GM21717 (cell line): Measurements from ENCODE around the gene GJB6.
"Not testable (repeated sequence)": the region's sequence is repeated elsewhere in the genome, so short reads cannot be mapped to it uniquely, and the experiment has no call there.

ENCODE experiments used
- ATAC-seq: cut with Tn5 transposase; IDR thresholded peaks from one replicate; pipeline ENCODE4 v1.9.1; 2021; ENCODE audit warnings: mild to moderate bottlenecking, moderate library complexity; ENCODE audit not compliant: unreplicated experiment

Gene GJB6

DNA sequence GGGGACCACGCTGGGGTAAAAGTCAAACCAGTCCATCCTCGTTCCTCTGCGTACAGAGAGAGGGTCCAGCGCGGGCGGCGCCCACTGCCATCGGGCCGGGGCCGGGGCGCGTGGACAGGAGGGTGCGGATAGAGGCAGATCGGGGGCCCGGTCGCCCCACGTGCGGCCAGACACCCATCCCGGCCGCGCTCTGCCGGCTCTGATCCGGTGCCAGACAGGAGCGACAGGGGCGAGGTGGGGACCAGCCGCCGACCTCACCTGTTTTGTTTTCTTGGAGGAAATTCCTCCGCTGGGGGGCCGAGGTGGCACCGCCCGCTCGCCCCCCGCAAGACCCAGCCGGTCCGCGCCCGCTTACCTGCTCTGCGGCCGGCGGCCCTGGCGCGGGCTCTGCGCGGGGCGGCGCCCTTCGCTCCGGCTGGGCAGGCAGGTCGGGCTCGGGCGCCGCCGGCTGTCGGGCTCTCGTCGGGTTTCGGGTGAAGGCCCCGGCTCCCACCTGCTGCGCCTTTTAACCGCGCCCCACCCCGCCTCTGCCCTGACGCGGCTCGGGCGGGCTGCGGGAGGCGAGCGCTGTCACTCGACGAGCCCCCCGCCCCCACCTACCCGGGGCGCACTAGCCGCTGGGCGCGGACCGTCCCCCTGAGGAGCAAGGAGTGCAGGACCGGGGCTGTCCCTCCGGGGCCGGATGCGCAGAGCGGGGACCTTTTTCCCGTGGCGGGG is at the start of gene GJB6:
GJB6 (minus strand) TSS at position 481 of the 717 bp plus-strand sequence. CDS start 8,839 bp downstream, outside the sequence.
- no peak for ATAC-seq

DNA sequence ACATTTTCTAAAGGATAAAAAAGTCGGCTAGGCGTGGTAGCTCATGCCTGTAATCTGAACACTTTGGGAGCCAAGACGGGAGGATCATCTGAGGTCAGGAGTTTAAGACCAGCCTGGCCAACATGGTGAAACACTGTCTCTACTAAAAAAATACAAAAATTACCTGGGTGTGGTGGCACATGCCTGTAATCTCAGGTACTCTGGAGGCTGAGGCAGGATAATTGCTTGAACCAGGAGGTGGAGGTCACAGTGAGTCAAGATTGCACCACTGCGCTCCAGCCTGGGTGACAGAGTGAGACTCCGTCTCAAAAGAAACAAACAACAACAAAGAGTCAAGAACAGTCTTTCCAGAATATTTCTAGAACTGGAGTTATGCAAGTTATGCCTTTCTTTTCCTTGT is 44.8 kb upstream of the GJB6 start:
- not testable (repeated sequence) for ATAC-seq

GRCh38 chr13:20274466-20274865 is 42.3 kb upstream of the GJB6 start:
- ATAC-seq: no peak

DNA sequence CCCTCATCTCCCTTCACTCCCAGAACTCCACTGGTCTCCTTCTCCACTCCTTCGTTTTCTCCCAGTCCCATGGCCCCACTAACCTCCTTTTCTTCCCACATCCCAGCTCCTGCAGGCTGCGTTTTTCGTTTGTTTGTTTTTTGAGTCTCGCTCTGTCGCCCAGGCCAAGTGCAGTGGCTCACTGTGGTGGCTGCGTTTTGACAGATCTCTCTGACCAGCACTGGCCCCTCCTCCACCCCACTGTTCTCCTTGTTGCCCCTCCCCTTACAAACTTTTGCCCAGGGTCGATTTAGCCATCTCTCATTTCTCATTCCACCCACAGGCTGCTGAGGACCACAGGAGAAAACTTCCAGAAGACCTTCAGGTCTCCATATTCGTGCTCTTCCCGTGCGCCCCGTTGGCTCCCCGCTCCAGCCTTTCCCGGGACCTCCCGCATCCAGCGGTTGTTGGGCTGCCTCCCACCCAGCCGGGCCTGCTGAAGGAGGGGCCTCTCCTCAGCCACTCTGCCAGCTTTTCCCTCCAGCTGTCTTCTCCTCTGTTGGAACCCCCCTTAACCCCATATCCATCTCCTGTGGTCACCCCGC is 40.6 kb upstream of the GJB6 start:
- ATAC-seq: no peak

GRCh38 chr13:20272104-20272503 is 40.0 kb upstream of the GJB6 start:
- ATAC-seq: no peak

DNA sequence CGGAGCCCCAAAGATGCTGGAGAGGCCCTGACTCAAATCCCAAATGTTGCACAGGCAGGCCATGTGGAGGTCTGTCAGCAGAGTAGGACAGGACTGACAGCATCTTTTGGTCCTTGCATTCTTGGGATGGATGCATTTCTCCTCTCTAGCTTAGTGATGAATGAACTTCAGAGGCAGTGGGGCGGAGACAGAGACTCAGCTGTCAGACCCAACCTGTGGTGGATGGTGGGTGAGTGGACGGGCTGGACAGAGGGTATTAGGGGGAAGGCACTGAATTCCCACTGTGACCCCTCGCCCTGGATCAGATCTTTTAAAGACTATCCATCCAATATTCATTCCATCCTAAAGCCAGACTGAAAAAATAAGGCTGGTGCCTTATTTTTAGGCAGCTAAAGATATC is 39.3 kb upstream of the GJB6 start:
- no peak for ATAC-seq

GRCh38 chr13:20270163-20270865 is 38.2 kb upstream of the GJB6 start:
- no peak for ATAC-seq

- ATAC-seq: peak; percentile 90
Measured at GRCh38 chr13:20264271-20265018, 32.3 kb upstream of the GJB6 start.

DNA sequence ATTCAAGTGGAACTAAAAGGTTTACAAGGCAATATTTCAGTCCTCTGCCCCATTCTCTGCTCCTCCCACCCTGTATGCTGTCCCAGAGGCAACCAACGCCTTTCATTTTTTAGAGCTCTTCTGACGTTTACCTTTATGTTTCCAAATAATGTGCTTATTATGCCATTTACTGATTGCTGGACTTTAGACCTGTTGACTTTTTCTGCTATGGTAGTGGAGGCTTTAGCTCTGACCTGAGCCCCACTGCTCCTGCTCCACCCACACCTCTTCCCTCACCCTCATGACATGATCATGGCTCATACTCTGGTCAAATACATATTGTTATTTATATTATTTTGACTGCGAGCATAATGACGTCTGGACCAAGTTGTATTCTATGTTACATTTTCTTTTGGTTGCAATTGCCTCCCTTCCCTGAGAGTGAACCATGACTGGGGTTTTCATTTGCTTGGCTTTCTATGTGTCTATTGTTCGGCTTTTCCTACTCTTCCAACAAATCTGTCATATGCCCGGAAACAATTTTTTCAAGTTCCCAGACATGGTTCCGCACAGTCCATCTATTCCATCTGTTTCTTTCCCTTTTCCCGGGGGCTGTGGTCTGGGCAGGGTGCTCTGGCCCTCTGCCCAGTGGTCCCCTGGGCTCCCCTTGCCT is 31.4 kb upstream of the GJB6 start:
- no peak for ATAC-seq

DNA sequence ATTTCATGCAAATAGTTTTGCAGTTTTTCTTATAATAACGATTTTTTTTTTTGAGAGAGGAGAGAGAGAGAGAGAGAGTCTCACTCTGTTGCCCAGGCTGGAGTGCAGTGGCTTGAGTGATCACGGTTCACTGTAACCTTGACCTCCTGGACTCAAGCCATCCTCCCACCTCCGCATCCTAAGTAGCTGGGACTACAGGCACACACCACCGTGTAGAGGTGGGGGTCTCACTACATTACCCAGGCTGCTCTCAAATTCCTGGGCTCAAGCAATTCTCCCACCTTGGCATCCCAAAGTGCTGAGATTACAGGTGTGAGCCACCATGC is 26.8 kb upstream of the GJB6 start:
- ATAC-seq: no peak

GRCh38 chr13:20258208-20258962 is 26.3 kb upstream of the GJB6 start:
- ATAC-seq: no peak

GRCh38 chr13:20254076-20254475 is 22.0 kb upstream of the GJB6 start:
- ATAC-seq: no peak

DNA sequence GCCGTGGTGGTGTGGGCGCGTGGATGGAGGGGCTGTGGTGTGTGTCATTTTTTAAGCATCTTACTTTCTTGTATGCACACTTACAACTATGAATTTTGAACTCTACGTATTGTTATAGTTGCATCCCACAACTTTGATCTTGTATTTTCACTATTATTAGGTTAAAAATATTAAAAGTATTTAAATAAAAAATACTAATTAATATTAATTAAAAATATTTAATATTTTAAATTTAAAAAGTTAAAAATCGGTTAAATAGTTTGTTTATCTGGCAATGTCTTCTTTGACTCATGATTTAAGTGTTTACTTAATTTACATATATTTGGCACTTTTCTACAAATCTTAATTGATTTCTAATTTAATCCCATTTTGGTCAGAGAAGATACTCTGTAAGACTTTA is 17.8 kb upstream of the GJB6 start:
- ATAC-seq: no peak

- no peak for ATAC-seq
Measured at GRCh38 chr13:20247963-20248362, 15.8 kb upstream of the GJB6 start.

GRCh38 chr13:20247403-20247802 is 15.3 kb upstream of the GJB6 start:
- ATAC-seq: no peak

- no peak for ATAC-seq
Measured at GRCh38 chr13:20241593-20241992, 9.5 kb upstream of the GJB6 start.

GRCh38 chr13:20239748-20240147 is 7.6 kb upstream of the GJB6 start:
- no peak for ATAC-seq

DNA sequence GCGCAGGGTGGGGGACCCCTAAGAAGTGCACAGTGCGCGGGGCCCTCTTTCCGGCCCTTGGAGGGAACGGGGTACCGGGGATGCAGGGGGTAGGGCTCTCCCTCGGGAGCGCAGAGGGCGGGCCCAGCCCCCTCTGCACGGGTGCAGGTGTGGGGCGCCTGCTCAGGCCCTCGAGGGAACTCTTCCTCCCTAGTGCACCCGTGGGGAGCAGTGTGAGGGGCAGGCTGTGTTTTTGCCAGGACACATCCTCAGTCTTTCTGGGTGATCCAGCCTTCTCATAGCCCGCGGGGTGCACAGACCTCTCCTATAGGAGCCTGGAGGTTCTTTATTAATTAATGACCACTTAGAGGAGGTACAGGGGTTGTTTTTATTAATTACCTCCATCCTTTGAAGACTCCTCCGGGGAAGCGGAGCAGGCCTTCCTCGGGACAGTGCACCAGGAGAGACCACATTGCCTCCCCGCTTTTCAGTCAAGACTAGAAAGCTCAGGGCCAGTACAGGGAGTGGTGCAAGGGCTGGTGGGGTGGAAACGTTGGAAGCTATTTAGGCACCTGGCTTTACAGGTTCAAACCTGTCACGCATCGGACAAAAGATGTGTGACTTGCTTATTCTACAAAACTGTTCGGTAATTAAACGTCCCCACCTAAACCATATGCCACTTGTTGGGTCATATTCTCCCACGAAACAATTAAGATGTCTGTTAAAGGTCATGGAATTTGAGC is 598 bp upstream of the GJB6 start:
- ATAC-seq: no peak

GRCh38 chr13:20230913-20231838 is 943 bp downstream of the GJB6 start:
- ATAC-seq: no peak
